Activated CD8-positive, alpha-beta memory T cell treated with anti-CD3 and anti-CD28 coated beads, Interleukin-2, amount 50 U/mL, for 24 hours (primary cell): ENCODE results near the gene UBE2QL1.

Source experiments
- DNase-seq: peaks from one replicate; pipeline ENCODE4 v3.0.0-alpha.2; 2020; ENCODE audit errors: extremely low read depth

Gene UBE2QL1

DNA sequence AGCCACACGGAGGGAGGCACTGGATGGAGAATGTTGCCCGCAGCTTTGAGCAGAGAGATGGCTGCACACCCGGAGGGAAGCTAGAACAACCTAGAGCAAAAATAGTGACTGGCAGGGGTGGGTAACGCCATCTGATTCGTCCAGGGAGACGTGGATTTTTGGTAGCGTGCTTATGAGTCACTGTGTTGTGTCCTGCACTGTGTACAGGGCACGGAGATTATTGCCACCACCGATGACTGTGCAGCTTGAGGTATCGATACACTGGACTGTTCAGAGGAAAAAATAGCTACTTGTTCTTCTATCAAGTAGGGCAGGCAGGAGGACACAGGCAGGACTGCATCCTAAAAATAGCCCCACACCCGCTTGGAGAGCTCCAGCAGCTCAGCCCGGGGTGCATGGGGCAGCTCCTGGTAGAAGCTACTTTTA lies 6.0 kb downstream of the UBE2QL1 start:
- no peak for DNase-seq

DNA sequence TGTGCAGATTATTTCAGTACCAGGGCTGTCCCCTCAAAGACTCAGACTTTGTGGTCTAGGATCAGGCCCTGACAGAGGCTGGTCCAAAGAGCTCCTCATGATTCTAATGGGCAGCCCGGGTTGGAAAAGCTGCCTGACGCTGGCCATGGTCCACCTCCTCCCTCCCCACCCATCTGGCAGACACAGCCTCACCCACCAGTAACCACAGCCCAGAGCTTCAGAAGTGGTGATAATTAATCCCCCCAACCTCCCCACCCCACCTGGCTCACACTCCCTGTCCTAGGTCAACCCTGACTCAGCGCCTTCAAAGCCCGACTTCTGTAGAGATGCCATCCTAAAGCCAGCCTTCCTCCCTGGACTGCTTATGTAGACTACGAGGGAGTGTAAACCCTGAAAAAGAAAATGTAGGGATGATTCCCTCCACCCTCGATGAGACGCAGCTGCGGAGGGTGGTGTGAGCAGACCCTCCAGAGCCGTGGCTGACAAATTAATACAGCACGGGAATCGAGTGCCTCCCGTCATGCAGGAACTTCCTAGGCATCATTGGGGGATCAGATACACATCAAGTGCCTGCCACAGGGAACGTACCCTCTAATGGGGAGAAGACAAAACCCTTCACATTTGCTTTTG lies 7.0 kb downstream of the UBE2QL1 start:
- DNase-seq = no peak

DNA sequence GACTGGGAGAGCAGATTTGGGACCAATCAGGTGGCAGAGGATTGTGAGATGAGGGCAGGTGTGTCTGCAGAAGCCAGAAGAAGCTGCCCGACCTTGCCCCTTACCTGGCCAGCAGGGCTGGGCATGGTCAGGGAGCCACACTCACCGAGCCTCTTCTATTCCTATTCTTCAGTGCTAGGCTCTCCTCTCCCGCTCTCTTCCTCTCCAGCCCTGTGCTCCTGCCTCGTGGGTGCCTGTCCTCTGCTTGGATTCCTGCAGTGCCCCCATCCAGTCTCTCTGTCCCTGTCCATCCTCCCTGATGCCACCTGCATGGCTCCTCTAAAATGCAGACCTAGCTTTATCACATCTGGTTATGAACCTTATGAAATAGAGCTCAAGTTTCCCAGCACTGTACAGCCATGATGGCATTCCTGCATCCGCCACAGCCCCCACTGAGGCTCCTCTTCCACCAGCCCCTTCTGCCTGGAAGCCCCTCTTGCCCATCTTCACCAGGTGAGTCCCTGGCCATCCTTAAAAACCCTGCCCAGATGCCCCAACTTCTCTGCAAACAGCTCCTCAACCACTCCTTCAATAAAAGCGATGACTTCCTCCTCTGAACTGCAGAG lies 8.2 kb downstream of the UBE2QL1 start:
- DNase-seq = no peak

DNA sequence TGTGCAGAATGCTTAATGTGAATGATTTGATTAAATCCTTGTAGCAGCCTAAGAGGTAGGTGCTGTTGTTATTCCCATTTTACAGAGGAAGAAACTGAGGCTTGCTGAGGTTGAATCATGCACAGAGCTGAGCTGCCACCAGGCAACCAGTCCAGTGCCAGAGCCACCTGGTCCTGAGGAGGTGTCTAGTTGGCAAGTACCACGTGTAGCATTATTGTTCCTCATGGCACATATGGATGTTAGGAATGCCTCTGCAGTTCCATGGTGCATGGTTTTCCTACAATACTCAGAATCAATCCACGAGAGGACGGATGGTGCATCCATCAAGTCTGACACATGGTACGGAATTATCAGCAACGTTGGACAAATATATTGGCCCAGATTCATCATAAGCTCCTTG lies 8.9 kb downstream of the UBE2QL1 start:
- DNase-seq = no peak

DNA sequence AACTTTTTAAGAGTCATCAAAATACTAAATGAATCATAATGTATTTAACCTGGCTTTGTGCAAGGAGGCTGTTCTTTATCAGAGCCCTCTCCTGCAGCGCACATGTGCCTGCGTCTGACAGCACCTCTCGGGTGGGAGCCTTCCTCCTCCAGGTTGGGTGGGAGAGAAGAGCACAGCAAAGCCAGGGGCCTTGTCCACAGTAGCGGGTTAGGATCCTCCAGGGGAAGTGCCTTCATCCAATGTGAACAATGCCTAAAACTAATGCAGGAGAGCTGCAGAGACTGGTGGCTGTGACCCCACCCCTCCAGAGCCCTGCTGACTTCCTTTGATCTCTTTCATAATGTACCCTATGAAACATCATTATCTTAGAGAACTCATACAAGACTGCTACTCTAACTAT lies 10.2 kb downstream of the UBE2QL1 start:
- no peak for DNase-seq

DNA sequence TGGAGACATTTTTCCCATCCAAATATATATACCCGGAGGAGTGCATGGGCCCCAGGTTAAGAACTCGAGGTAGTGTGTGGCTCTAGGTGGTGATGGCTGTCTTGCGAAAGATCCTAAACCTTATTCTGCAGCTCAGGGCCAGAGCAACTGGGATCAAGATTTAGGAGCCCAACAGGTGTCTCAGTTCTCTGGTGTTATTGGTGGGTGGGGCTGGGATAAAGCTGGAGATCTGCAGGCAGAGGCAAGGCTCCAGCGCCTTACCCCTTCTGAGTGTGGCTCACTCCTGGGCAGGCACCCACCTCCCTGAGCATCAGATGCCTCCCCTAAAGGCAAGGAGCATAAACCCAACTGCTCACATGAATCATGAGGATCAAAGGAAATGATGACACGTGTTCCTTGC lies 11.2 kb downstream of the UBE2QL1 start:
- no peak for DNase-seq

DNA sequence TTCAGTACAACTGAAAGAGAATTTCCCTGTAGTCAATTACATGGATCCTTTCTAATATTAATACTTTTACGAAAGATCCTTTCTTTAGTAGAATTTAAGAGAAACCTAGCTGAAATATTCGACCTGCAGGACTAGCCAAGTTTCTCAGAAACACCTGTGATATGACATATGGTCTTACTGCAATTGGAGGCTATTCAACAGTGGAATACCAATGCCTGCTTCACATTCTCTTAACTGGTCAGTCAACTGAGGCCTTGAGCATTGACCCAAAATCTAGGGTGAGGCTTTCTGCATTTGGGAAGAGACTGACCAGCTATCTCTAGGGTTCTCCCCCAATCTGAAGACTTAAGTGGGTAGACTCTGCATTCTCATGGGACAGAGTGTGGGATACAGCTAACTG lies 12.3 kb downstream of the UBE2QL1 start:
- DNase-seq = no peak

DNA sequence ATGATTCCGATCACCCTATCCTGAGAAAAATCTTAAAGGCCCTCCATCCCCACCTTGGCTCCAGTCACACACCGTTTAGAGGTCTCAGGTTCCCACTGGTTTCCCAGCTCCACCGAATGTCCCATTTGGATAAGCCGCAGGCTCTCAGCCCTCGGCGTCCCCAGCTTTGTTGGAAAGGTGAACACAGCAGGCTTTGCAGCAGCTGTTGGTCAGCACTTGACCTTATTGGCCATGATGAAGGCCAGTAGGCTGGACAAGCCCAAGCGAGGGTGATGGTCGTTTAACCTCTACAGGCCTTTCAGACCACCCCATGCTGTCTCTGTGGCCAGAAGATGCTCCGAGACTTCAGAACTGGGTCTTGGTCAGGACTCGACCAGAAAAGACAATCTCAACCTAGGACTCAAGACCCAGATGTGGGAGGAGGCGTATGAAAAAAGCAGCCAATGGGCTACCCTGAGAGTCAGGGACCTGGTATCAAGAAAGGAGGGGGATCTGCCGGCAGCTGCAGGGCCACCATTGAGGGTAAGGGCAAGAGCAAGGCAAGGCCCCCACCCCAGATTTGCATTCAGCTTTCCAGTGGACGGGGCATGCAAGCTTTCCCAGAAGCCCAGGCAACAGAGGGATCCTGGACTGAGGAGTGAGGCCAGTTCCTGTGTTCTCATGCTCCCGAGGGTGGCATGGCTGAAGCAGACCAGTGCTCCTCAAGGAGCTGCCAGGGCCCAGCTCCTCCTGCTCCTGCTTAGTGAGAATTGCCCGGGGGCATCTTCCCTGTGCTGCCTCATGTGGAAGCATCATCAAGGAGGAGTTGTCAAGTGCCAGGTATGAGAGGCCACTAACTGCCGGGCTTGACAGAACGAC lies 13.4 kb downstream of the UBE2QL1 start:
- no peak for DNase-seq

DNA sequence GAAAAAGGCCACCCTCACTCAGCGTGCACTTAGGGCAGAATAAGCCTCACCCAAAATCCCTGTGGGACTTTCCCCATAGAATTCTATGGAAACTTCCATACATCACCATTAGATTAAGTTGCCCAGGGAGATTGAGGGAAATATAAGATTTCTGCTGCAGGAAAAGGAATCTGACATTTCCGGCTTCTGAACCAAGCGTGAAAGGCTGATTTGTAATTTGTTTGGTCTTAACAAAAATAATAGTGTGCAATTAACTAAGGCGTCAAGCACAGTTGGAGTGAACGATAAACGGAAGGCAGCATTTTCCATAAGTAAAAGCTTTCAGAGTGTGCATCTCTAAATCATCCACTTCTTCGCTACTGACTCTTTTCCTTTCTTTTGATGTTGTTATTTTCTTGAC lies 14.0 kb downstream of the UBE2QL1 start:
- no peak for DNase-seq

DNA sequence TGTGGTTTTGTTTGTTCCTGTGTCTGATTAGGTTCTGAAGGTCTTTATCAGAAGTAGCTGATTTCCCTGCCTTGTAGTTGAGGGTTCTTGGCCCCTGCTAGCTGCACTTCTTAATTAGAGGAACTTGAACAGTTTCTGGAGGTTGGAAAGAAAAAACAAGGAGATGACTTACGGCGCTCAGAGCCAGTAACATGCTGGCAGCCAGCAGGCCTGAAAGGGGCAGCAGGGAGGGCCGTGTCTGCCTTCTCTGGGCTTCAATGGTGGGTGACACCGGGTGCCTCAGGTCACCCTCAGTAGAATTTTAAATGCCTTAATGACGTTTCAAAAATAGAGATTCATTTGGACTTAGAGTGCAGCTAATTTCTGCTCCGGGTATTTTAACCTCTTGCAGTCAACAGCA lies 15.8 kb downstream of the UBE2QL1 start:
- DNase-seq = no peak

DNA sequence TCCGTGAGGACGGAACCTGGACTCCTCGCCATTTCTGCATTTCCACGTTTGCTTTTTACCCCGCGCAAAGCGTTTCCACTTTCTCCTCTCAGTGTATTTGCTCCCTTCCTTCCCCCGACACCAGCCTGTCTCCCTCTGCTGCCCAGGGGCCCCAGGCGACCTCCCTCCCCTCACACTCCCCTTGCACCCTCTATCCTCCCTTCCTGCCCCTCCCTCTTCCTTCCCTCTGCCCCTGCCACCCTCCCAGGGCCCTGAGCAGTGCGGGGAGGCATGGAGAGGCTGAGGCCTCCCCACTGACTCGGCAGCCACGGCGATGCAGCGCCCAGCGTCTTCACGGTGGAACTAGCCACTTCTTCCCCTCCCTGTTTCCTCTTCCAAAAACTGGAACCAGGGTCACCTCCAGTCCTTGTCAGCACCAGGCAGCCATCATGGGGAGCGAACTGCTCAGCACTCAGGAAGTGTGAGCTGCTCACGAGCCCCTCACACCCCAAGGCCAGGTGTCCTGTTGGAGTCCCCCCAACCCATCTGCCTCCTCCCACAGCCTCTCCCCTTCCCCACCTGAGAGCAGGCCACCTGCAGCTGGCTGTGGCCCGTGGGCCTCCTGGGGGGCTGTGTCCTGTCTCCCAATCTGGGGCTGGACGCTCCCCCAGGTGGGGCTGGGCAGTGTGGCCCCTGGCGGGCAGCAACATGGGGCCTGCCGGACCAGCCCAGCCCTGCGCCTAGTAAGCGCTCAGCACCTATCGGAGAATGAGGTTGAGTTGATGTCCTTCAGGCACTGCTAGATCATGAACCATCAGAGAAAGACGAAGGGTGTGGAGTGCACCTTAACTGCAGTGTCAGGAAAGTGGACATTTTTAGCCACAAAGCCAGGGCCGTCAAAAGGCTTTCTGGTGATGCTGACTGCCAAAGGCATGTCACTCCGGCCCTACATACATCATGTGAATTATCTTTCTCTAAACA lies 17.5 kb downstream of the UBE2QL1 start:
- DNase-seq = no peak

DNA sequence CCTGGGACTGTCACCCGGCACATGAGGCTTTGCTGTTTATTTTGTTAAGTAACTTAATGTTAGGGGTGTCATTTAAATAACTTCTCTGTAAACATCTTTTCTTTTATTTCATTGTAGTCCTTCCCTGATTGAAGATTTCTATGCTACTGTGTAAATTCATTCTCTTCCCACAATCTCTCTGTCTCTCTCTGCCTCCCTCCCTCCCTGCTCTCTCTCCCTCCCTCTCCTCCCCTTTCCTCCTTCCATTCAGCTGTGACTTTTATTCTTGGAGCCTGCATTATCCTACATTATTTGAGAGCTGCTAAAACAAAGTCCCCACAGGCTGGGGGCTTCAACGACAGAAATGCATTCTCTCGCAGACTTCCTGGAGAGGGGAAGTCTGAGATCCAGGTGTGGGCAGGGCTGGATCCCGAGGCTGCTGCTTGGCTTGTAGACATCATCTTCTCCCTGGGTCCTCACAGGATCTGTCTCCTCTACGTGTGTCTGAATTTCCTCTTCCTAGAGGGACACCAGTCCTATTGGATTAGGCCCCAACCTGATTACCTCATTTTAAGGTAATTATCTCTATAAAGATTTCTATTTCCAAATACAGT lies 18.4 kb downstream of the UBE2QL1 start:
- DNase-seq = no peak

DNA sequence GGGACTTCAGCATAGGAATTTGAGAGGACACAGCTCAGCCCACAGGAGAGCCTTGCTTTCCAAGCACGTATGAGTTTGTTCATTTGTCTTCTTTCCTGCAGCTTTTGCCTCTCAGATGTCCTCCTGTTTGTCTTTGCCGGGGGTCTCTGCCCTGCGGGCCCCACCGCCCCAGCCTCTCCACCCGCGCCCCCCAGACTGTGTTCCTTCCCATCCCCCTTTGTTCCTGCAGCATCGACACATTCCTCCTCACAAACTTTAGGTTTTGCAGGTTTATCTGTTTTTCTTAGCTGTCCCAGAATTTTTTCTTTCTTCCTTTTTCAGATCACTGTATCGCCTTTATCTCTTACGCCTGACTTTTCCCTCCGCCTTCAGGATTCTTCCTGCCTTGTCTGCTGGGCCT lies 18.9 kb downstream of the UBE2QL1 start:
- no peak for DNase-seq

DNA sequence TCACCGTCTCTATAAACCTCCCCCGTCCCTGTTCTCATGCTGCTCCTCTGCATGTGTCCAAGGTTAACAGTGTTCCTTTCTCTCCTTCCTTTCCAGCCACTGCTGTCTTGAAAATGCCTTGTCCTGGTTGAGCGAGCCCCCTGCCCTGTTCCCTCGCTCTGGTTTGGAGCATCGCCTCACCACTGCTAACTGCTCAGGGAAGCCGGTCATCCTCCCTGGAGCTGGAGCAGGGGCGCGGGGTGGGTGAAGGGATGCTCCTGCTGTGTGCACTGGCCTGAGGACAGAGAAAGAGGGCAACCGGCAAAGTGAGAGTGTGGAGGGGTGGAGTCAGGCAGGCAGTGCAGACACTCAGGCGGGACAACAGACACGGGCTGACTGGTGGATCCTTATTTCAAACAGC lies 19.4 kb downstream of the UBE2QL1 start:
- DNase-seq = no peak

DNA sequence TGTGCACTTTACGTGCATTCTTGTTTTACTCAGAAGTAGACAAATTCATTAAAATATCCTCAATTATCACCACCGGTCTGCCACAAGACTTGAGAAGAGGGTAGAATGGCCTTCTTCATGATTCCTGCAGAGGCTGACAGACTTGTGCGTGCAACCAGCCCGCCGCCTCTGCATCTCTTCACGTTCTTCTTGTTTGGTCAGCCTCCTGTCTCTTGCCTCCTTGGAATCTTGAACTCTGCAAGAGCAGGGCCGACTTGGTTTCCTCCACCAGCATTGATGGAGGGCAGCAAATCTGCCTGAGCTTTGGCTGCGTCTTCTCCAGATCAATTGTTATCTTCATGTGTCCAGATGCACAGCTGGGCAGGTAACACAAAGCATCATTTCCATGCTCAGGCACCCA lies 20.2 kb downstream of the UBE2QL1 start:
- no peak for DNase-seq

DNA sequence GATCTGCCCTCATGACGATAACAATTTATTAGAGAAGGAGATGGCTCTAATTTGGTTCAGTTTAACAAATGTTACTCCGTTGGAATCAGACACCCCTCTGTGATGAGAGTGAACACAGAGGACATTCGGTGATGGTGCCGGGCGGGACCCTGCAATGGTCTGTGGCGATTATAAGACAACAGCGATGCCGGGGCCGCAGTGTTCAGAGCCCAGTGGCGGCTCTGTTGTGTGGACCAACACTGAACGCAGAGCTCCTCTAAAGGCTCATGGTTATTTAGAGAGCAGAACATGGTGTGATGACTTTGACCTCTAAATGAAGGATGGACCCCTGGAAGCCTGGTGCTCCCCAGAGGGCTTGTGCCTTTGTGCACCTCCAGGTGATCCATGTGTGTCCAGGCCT lies 21.2 kb downstream of the UBE2QL1 start:
- no peak for DNase-seq

DNA sequence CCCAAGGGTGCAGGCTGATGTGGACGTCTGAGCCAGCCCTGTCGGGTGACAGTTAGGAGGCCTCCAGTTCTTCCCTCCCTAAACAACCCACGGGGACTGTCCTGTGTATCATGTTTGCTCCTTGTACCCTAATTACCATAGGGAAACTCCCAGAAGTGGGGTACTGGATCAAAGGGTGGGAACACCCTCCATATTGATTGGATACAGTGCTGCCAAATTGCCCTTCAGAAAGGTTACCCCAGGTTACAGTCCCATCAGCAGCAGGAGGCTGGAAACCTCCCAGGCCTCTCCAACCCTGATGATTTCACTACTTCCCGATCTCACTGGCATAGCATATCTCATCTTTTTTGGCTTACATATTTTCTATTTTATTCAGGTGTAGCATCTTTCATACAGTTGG lies 22.0 kb downstream of the UBE2QL1 start:
- no peak for DNase-seq

DNA sequence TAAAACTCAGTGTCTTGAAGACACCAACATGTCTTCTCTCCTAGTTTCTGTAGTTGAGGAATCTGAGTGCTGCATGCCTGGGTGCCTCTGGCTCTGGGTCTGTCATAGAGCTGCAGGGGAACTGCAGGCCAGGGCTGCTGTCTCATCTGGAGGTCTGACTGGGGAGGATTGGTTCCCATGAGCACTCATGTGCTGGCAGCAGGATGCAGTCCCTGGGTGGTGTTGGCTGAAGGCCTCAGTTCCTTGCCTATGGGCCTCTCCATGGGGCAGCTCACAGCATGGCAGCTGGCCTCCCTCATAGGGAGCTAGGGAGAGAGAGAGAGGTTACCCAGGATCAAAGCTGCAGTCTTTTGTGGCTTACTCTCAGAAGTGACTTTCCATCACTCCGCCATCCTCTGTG lies 22.6 kb downstream of the UBE2QL1 start:
- DNase-seq = no peak

DNA sequence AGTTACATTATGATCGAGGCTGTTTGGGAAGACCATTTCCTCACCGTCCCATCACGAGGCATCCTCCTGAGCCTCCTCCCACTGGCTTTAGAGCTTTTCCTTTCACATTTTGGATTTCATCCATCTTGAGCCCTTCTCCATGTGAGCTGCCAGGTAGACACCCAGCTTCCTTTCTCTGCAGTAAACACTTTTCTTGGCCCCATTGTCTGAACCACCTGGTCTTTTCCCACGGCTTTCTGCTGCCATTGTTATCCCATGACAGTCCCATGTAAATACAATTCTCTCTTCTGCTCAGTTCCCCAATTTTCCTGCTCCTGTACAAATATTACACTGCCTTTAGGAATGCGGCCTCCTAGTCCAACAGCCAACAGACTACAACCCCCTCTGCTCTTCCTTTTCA lies 24.1 kb downstream of the UBE2QL1 start:
- no peak for DNase-seq

DNA sequence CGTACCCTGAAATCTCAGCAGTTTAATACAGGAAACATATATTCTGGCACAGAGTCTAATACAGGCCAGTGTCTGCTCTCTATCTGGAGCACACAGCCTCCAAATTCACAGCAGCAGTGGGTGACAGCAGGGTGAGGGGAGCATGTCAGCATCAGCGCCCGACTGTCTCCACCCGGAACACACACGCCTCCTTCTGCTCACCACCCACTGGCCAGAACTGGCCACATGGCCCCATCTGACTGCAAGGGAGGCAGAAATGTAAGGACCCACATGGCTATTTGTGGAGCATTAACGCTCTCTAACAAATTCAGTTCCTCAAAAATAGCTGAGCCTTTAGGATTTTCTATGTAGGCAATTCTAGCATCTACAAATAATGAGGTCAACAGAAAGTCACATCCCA lies 24.6 kb downstream of the UBE2QL1 start:
- DNase-seq = no peak

DNA sequence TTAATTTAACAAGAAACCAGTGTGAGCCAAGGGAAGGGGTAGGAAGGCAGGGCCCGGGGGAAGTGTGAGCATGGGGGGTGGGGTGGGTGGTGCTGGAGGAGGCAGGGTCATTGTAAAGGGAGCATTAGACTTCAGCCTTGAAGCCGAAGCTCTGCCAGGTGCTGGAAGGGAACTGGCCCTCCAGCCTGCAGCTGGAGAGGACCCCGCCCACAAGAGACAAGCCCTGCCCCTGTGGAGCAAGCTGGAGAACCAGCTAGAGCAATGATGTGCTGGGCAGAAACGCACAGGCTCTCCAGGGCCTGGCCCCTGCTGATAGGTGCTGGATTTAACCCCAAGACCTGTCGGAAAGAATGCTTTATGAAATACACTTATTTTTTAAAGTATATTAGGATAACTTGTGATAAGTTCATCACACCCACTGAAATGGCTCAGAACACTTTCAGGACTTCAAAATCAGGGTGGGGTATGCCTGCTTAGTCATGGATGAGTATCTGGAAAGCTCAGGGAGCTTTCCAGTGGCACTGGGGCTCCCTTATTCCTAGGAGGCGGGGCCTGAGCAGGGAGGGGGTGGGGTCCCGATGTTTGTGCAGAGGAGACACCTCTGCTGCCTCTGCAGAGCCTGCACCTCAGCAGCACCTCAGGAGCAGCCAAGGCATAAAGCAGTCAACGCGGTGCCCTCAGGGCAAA lies 27.1 kb downstream of the UBE2QL1 start:
- no peak for DNase-seq
